Measurements from ENCODE around the gene CCR2. TPM values are rescaled to one million over a fixed set of nuclear protein-coding genes. Genes with fewer than 3 reads are reported as not detected.

CCR2 gene
- total and polyA plus RNA-seq, 2 experiments from 2014 or later, result not detected

GRCh38 chr3:46368569-46368968 lies 14.7 kb downstream of the CCR2 start:
- H3K27me3 Mint-ChIP-seq (ENCODE audit: insufficient read depth, low read depth, poor library complexity), result peaks cover 2% of the 10 kb centered on the region
- Histone ChIP-seq H2AFZ (peak overlapping the region; percentile 33), H3K79me2 (replicated peaks; ENCODE audit: insufficient read depth) (no peaks in the 10 kb centered on the region), H3F3A (replicated peaks; ENCODE audit: low read depth) (no peaks in the 10 kb centered on the region), H3K4me1 (ENCODE audit: insufficient read depth) (no peaks in the 10 kb centered on the region), H4K20me1 (replicated peaks; ENCODE audit: insufficient read depth) (no peaks in the 10 kb centered on the region), H3K36me3 (ENCODE audit: insufficient read depth) (no peaks in the 10 kb centered on the region), H3K4me3 (no peak overlapping the region), H3K27me3 (ENCODE audit: insufficient read depth) (no peaks in the 10 kb centered on the region), H3K9me2 (ENCODE audit: insufficient read depth) (peaks cover 3% of the 10 kb centered on the region; the same call in 1 of the 2 replicates), H3K27ac (ENCODE audit: low read depth) (no peak overlapping the region), H3K4me2 (no peak overlapping the region)
- H3K4me3 Mint-ChIP-seq, result no peak overlapping the region
- no peaks in the 10 kb centered on the region for H3K36me3 Mint-ChIP-seq (ENCODE audit: low read depth)
- ATAC-seq (peak; percentile 99), DNase-seq (ENCODE audit: low spot score) (peak; percentile 77)
- no peak overlapping the region for H3K27ac Mint-ChIP-seq
- no peaks in the 10 kb centered on the region for H3K4me1 Mint-ChIP-seq
- no peaks in the 10 kb centered on the region for H3K9me3 Mint-ChIP-seq
- TF ChIP-seq CREB1 (CRISPR knock-in tag; IDR thresholded peaks at IDR 0.05; ENCODE audit: low read depth) (no peak), CTCF (conservative IDR thresholded peaks at IDR 0.05; ENCODE audit: low read depth in 2 of 2) (peak; percentile 50 to 84)

- Histone ChIP-seq H3K4me3 (no peak overlapping the region), H3K36me3 (ENCODE audit: insufficient read depth) (no peaks in the 10 kb centered on the region), H3K4me1 (ENCODE audit: insufficient read depth) (no peaks in the 10 kb centered on the region), H4K20me1 (replicated peaks; ENCODE audit: insufficient read depth) (no peaks in the 10 kb centered on the region; the same call in 1 of the 2 replicates), H3K4me2 (no peak overlapping the region), H3K27me3 (ENCODE audit: insufficient read depth) (no peaks in the 10 kb centered on the region), H2AFZ (no peak overlapping the region), H3K9me2 (ENCODE audit: insufficient read depth) (0 out of 2 replicates have a peak, but pooled peaks cover 3% of the 10 kb centered on the region), H3K79me2 (replicated peaks; ENCODE audit: insufficient read depth) (no peaks in the 10 kb centered on the region), H3K27ac (ENCODE audit: low read depth) (no peak overlapping the region), H3F3A (replicated peaks; ENCODE audit: low read depth) (no peaks in the 10 kb centered on the region)
- H3K27me3 Mint-ChIP-seq (ENCODE audit: insufficient read depth, low read depth, poor library complexity), result peaks cover 2% of the 10 kb centered on the region
- no peak for DNase-seq (ENCODE audit: low spot score)
- no peak for ATAC-seq
- no peaks in the 10 kb centered on the region for H3K4me1 Mint-ChIP-seq
- H3K27ac Mint-ChIP-seq, result no peak overlapping the region
- H3K9me3 Mint-ChIP-seq, result no peaks in the 10 kb centered on the region
- H3K4me3 Mint-ChIP-seq, result no peak overlapping the region
- H3K36me3 Mint-ChIP-seq (ENCODE audit: low read depth), result no peaks in the 10 kb centered on the region
- no peak for TF ChIP-seq EZH2 (IDR thresholded peaks at IDR 0.05; ENCODE audit: low read depth, unreplicated experiment)
- TF ChIP-seq CREB1 (CRISPR knock-in tag; IDR thresholded peaks at IDR 0.05; ENCODE audit: low read depth), result no peak
- no peak for TF ChIP-seq ZNF462 (CRISPR knock-in tag; IDR thresholded peaks at IDR 0.05)
- TF ChIP-seq ZNF114 (CRISPR knock-in tag; IDR thresholded peaks at IDR 0.05), result no peak
- no peak for TF ChIP-seq JUNB (IDR thresholded peaks at IDR 0.05; ENCODE audit: unreplicated experiment)
- TF ChIP-seq ZNF331 (CRISPR knock-in tag; IDR thresholded peaks at IDR 0.05; ENCODE audit: low read depth), result no peak
- no peak for TF ChIP-seq STAT1 (IDR thresholded peaks at IDR 0.05; ENCODE audit: unreplicated experiment)
- TF ChIP-seq POLR2AphosphoS5 (IDR thresholded peaks at IDR 0.05; ENCODE audit: low read depth), result no peak
- TF ChIP-seq NANOG (IDR thresholded peaks at IDR 0.05; ENCODE audit: borderline replicate concordance), result no peak
- TF ChIP-seq, protein P1, sequence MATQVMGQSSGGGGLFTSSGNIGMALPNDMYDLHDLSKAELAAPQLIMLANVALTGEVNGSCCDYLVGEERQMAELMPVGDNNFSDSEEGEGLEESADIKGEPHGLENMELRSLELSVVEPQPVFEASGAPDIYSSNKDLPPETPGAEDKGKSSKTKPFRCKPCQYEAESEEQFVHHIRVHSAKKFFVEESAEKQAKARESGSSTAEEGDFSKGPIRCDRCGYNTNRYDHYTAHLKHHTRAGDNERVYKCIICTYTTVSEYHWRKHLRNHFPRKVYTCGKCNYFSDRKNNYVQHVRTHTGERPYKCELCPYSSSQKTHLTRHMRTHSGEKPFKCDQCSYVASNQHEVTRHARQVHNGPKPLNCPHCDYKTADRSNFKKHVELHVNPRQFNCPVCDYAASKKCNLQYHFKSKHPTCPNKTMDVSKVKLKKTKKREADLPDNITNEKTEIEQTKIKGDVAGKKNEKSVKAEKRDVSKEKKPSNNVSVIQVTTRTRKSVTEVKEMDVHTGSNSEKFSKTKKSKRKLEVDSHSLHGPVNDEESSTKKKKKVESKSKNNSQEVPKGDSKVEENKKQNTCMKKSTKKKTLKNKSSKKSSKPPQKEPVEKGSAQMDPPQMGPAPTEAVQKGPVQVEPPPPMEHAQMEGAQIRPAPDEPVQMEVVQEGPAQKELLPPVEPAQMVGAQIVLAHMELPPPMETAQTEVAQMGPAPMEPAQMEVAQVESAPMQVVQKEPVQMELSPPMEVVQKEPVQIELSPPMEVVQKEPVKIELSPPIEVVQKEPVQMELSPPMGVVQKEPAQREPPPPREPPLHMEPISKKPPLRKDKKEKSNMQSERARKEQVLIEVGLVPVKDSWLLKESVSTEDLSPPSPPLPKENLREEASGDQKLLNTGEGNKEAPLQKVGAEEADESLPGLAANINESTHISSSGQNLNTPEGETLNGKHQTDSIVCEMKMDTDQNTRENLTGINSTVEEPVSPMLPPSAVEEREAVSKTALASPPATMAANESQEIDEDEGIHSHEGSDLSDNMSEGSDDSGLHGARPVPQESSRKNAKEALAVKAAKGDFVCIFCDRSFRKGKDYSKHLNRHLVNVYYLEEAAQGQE (IDR thresholded peaks at IDR 0.05; ENCODE audit: unreplicated experiment), result no peak
These were observed 15.2 kb downstream of the CCR2 start for GRCh38 chr3:46369151-46369550.

Data from GM23338 (cell line).